Panc1 (cell line): ENCODE results near the gene EFCAB8. TPM values are rescaled to one million over a fixed set of nuclear protein-coding genes. Genes with fewer than 3 reads are reported as not detected.

ENCODE experiments used
- ATAC-seq: fragments of 200-7000 bp; cut with Tn5 transposase; 2 replicates; pipeline ENCODE4 v1.9.1; 2020; ENCODE audit warnings: mild to moderate bottlenecking, moderate library complexity
- BruUV-seq: library from RNA; stranded (reverse); fragments of 400-500 nt; replicated peaks from 2 replicates; lab custom pipeline; 2021; lab: Mats Ljungman, UMichigan
- CTCF ChIA-PET: fragments of 300-600 bp; sonication (Branson Sonifier 250); formaldehyde crosslinking; loops from one replicate; lab custom pipeline; 2022; ENCODE audit warnings: antibody characterized with exemption; lab: Charles Lee
- POLR2A ChIA-PET: fragments of 300-600 bp; sonication (Branson Sonifier 250); formaldehyde crosslinking; loops from one replicate; lab custom pipeline; 2022; ENCODE audit warnings: antibody characterized with exemption; lab: Charles Lee
- DNase-seq: peaks from one replicate; pipeline ENCODE4 v3.0.0-alpha.2; 2010; ENCODE audit warnings: low read depth, low spot score
- H3K27ac ChIP-seq: 2 replicates; pipeline ENCODE4 v1.5.1; 2011; ENCODE audit warnings: mild to moderate bottlenecking, low read length, inconsistent platforms
- H3K27me3 ChIP-seq: fragments of 200-500 bp; sonication (Bioruptor generic); 2 replicates; pipeline ENCODE4 v1.6.0; 2014; ENCODE audit warnings: low read length, inconsistent platforms; ENCODE audit not compliant: control insufficient read depth, insufficient read depth
- H3K36me3 ChIP-seq: fragments of 200-500 bp; sonication (Bioruptor generic); 2 replicates; pipeline ENCODE4 v1.5.1; 2014; ENCODE audit warnings: inconsistent platforms, mild to moderate bottlenecking, low read length, moderate library complexity; ENCODE audit not compliant: control insufficient read depth, insufficient read depth
- H3K4me1 ChIP-seq: 2 replicates; pipeline ENCODE4 v1.5.1; 2011; ENCODE audit warnings: inconsistent platforms, mild to moderate bottlenecking, low read length, moderate library complexity; ENCODE audit not compliant: control insufficient read depth, insufficient read depth
- H3K4me3 ChIP-seq, 2 experiments: 2 replicates each; pipeline ENCODE4 v1.5.1; 2011 to 2012; ENCODE audit warnings: low read depth in 2 of 2, low read length in 2 of 2, mild to moderate bottlenecking in 2 of 2, inconsistent platforms in 1 of 2, moderate library complexity in 1 of 2
- H3K9me3 ChIP-seq: fragments of 200-500 bp; sonication (Bioruptor generic); 2 replicates; pipeline ENCODE4 v1.5.1; 2014; ENCODE audit warnings: low read depth, mild to moderate bottlenecking, inconsistent platforms, low read length, moderate library complexity; ENCODE audit not compliant: control insufficient read depth, insufficient read depth
- POLR2AphosphoS5 ChIP-seq: IDR thresholded peaks from 2 replicates; pipeline ENCODE4 v1.6.1; 2012; ENCODE audit warnings: mild to moderate bottlenecking, low read depth, low read length, moderate library complexity
- SIN3A ChIP-seq: IDR thresholded peaks from 2 replicates; pipeline ENCODE4 v1.6.1; 2012; ENCODE audit warnings: low read depth, mild to moderate bottlenecking, low read length, moderate library complexity, borderline replicate concordance; ENCODE audit not compliant: insufficient read depth
- TCF7L2 ChIP-seq: IDR thresholded peaks from 2 replicates; pipeline ENCODE4 v1.6.1; 2011; ENCODE audit warnings: mild to moderate bottlenecking, low read depth, low read length, inconsistent platforms
- in situ Hi-C: cut with HindIII; loops from 2 replicates; pipeline ENCODE4 v1.10.0; 2016; ENCODE audit warnings: low sequenced_read_pairs, low pct_unique_long_range_greater_than_20kb
- intact Hi-C: fragments of 100-400 bp; cut with micrococcal nuclease; formaldehyde crosslinking; loops from one replicate; pipeline ENCODE4 v1.10.0; 2022; ENCODE audit not compliant: unreplicated experiment
- total RNA-seq: library from RNA; stranded (reverse); gene quantifications from one replicate; pipeline ENCODE4 v1.2.1, GENCODE V29; 2021; ENCODE audit not compliant: unreplicated experiment
- TF ChIP-seq, protein P1 (sequence below), 2 experiments: IDR thresholded peaks; 2 replicates each; pipeline ENCODE4 v1.6.1; 2011 to 2012; ENCODE audit warnings: low read depth in 2 of 2, control low read depth in 1 of 2, low read length in 1 of 2, mild to moderate bottlenecking in 1 of 2, moderate library complexity in 1 of 2; ENCODE audit not compliant: insufficient read depth in 1 of 2
- TF ChIP-seq, protein P2 (sequence below): fragments of 450-650 bp; IDR thresholded peaks from 2 replicates; pipeline ENCODE4 v1.5.1; 2017; ENCODE audit warnings: mild to moderate bottlenecking

The EFCAB8 gene
- total RNA-seq, 1 experiment from 2014 or later, result 1.1 TPM

DNA sequence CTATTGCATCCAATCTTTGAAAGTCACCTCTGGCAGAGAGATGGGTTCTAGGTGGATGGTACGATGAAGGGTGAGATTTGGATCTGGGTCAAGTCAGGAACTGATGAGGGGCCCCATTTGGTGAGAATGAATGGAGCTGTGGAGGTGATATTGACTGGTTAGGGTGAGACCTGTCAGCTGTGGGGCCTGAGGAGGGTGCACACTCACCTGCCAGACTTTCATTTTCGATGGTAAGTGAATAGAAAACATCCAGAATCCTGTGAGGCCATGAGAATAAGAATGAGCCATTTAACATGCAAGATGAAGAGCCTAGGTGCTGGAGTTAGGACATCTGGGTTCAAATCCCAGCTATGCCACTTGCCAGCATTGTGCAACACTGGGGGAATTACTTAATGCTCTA is 138.7 kb downstream of the EFCAB8 start:
- CTCF ChIA-PET, result no interaction called here
- H3K9me3 ChIP-seq, result peaks cover 4% of the 10 kb centered on the region; the same call in 1 of the 2 replicates
- ATAC-seq (no peak), DNase-seq (no peak)
- in situ Hi-C loops (no loop called here), intact Hi-C loops (no loop called here)
- no peak overlapping the region for H3K4me3 ChIP-seq
- BruUV-seq, result no TSS peak
- no peak overlapping the region for H3K27ac ChIP-seq
- TF ChIP-seq, protein P1, sequence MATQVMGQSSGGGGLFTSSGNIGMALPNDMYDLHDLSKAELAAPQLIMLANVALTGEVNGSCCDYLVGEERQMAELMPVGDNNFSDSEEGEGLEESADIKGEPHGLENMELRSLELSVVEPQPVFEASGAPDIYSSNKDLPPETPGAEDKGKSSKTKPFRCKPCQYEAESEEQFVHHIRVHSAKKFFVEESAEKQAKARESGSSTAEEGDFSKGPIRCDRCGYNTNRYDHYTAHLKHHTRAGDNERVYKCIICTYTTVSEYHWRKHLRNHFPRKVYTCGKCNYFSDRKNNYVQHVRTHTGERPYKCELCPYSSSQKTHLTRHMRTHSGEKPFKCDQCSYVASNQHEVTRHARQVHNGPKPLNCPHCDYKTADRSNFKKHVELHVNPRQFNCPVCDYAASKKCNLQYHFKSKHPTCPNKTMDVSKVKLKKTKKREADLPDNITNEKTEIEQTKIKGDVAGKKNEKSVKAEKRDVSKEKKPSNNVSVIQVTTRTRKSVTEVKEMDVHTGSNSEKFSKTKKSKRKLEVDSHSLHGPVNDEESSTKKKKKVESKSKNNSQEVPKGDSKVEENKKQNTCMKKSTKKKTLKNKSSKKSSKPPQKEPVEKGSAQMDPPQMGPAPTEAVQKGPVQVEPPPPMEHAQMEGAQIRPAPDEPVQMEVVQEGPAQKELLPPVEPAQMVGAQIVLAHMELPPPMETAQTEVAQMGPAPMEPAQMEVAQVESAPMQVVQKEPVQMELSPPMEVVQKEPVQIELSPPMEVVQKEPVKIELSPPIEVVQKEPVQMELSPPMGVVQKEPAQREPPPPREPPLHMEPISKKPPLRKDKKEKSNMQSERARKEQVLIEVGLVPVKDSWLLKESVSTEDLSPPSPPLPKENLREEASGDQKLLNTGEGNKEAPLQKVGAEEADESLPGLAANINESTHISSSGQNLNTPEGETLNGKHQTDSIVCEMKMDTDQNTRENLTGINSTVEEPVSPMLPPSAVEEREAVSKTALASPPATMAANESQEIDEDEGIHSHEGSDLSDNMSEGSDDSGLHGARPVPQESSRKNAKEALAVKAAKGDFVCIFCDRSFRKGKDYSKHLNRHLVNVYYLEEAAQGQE (IDR thresholded peaks at IDR 0.05; ENCODE audit: insufficient read depth in 1 of 2, low read depth in 2 of 2, low read length in 1 of 2), result no peak
- TF ChIP-seq SIN3A (no peak), POLR2AphosphoS5 (no peak), TCF7L2 (no peak)
- TF ChIP-seq, protein P2, sequence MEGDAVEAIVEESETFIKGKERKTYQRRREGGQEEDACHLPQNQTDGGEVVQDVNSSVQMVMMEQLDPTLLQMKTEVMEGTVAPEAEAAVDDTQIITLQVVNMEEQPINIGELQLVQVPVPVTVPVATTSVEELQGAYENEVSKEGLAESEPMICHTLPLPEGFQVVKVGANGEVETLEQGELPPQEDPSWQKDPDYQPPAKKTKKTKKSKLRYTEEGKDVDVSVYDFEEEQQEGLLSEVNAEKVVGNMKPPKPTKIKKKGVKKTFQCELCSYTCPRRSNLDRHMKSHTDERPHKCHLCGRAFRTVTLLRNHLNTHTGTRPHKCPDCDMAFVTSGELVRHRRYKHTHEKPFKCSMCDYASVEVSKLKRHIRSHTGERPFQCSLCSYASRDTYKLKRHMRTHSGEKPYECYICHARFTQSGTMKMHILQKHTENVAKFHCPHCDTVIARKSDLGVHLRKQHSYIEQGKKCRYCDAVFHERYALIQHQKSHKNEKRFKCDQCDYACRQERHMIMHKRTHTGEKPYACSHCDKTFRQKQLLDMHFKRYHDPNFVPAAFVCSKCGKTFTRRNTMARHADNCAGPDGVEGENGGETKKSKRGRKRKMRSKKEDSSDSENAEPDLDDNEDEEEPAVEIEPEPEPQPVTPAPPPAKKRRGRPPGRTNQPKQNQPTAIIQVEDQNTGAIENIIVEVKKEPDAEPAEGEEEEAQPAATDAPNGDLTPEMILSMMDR, result no peak
- POLR2A ChIA-PET, result no interaction called here
- peaks cover 3% of the 10 kb centered on the region; the same call in 1 of the 2 replicates for H3K27me3 ChIP-seq
- H3K36me3 ChIP-seq, result no peaks in the 10 kb centered on the region
- H3K4me1 ChIP-seq, result no peaks in the 10 kb centered on the region

GRCh38 chr20:32999603-33000250 is 141.0 kb downstream of the EFCAB8 start:
- intact Hi-C loops, result no loop called here
- no peak overlapping the region for H3K4me3 ChIP-seq
- in situ Hi-C loops, result no loop called here
- peaks cover 3% of the 10 kb centered on the region; the same call in 1 of the 2 replicates for H3K27me3 ChIP-seq
- ATAC-seq, result no peak
- H3K9me3 ChIP-seq, result peaks cover 4% of the 10 kb centered on the region; the same call in 1 of the 2 replicates
- no peak for DNase-seq
- no TSS peak for BruUV-seq
- H3K4me1 ChIP-seq, result no peaks in the 10 kb centered on the region
- TF ChIP-seq, protein P1 (IDR thresholded peaks at IDR 0.05; ENCODE audit: insufficient read depth in 1 of 2, low read depth in 2 of 2, low read length in 1 of 2), result no peak
- TF ChIP-seq SIN3A (no peak), TCF7L2 (no peak), POLR2AphosphoS5 (no peak)
- TF ChIP-seq, protein P2, result no peak
- H3K27ac ChIP-seq, result no peak overlapping the region
- ChIA-PET CTCF (no interaction called here), POLR2A (no interaction called here)
- no peaks in the 10 kb centered on the region for H3K36me3 ChIP-seq
